MM.1S (cell line): ENCODE data around the gene HDAC9.

Source experiments
- DNase-seq: peaks from one replicate; pipeline ENCODE4 v3.0.0-alpha.2; 2015
- H2AFZ ChIP-seq: fragments of 300-600 bp; sonication (generic); 2 replicates; pipeline ENCODE4 v1.6.0; 2016; ENCODE audit warnings: antibody characterized with exemption, low read length
- H3F3A ChIP-seq: fragments of 300-600 bp; sonication (generic); 2 replicates; pipeline ENCODE4 v1.6.1; 2016; ENCODE audit warnings: mild to moderate bottlenecking, antibody characterized with exemption, low read length, moderate library complexity, mixed read lengths; ENCODE audit not compliant: insufficient read depth
- H3K27ac ChIP-seq: fragments of 300-600 bp; sonication (generic); 2 replicates; pipeline ENCODE4 v1.5.1; 2016; ENCODE audit warnings: mild to moderate bottlenecking, low read length
- H3K27me3 ChIP-seq: fragments of 300-600 bp; sonication (generic); replicated peaks from 2 replicates; pipeline ENCODE4 v1.6.0; 2016; ENCODE audit warnings: low read length; ENCODE audit not compliant: insufficient read depth
- H3K36me3 ChIP-seq: fragments of 300-600 bp; sonication (generic); replicated peaks from 2 replicates; pipeline ENCODE4 v1.6.1; 2016; ENCODE audit warnings: mild to moderate bottlenecking, low read length, mixed read lengths; ENCODE audit not compliant: insufficient read depth
- H3K4me1 ChIP-seq: fragments of 300-600 bp; sonication (generic); 2 replicates; pipeline ENCODE4 v1.6.1; 2016; ENCODE audit warnings: low read length, mixed read lengths
- H3K4me2 ChIP-seq: fragments of 300-600 bp; sonication (generic); 2 replicates; pipeline ENCODE4 v1.6.0; 2016; ENCODE audit warnings: low read depth, low read length
- H3K4me3 ChIP-seq: fragments of 300-600 bp; sonication (generic); 2 replicates; pipeline ENCODE4 v1.5.1; 2016; ENCODE audit warnings: low read length, mixed read lengths
- H3K79me2 ChIP-seq: fragments of 300-600 bp; sonication (generic); 2 replicates; pipeline ENCODE4 v1.6.1; 2016; ENCODE audit warnings: mixed run types, low read length, mixed read lengths
- H3K9ac ChIP-seq: fragments of 300-600 bp; sonication (generic); 2 replicates; pipeline ENCODE4 v1.6.1; 2016; ENCODE audit warnings: low read length, mixed read lengths
- H3K9me2 ChIP-seq: fragments of 300-600 bp; sonication (generic); replicated peaks from 2 replicates; pipeline ENCODE4 v1.6.1; 2016; ENCODE audit warnings: mild to moderate bottlenecking, low read length, mixed read lengths; ENCODE audit not compliant: insufficient read depth
- H3K9me3 ChIP-seq: fragments of 300-600 bp; sonication (generic); replicated peaks from 2 replicates; pipeline ENCODE4 v1.6.1; 2016; ENCODE audit warnings: mild to moderate bottlenecking, low read length, mixed read lengths; ENCODE audit not compliant: insufficient read depth
- H4K20me1 ChIP-seq: fragments of 300-600 bp; sonication (generic); 2 replicates; pipeline ENCODE4 v1.6.1; 2016; ENCODE audit warnings: mild to moderate bottlenecking, low read length, moderate library complexity, mixed read lengths; ENCODE audit not compliant: insufficient read depth
- EZH2 ChIP-seq: fragments of 300-600 bp; sonication (generic); optimal IDR thresholded peaks from 2 replicates; pipeline ENCODE3; 2017; ENCODE audit warnings: low read depth, mild to moderate bottlenecking, antibody characterized with exemption, low read length, mixed read lengths
- EZH2phosphoT487 ChIP-seq: fragments of 300-600 bp; sonication (generic); IDR thresholded peaks from 2 replicates; pipeline ENCODE4 v1.6.1; 2018; ENCODE audit warnings: antibody characterized with exemption, low read length
- TF ChIP-seq, protein P1 (sequence below): fragments of 300-600 bp; sonication (generic); IDR thresholded peaks from 2 replicates; pipeline ENCODE4 v1.5.1; 2016; ENCODE audit warnings: antibody characterized with exemption, low read length, mixed read lengths

HDAC9 gene

DNA sequence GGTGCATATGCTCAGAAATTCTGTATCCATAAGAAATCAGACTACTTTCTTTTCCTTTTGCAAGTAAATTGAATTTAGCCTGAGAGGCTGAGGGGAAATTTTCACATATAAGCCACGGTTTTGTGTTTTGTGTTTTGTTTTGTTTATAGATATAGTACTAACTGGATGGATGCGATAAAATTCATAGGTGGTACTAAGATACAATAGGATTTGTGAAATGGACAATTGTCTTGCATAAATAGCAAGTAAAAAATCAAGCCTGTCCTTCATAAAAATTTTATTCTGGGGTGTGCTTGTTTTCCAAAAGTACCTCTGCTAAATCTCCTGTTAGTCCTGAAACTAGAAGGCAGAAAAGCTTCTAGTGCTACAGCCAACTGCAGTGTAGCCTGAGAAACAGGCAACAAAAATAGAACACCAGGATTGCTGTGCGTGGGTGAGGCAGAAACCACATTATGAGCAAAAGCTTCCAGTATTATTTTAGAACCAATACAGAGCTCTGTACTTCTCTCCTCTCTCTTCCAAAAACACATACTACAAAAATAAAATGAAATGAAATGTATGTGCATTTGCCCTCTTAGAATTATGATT lies 634 bp upstream of the HDAC9 start:
- H3K9me2 ChIP-seq = no peaks in the 10 kb centered on the region
- peak overlapping the region; percentile 49 for H2AFZ ChIP-seq
- H3K9ac ChIP-seq = peak overlapping the region; percentile 80
- peak overlapping the region; percentile 85 for H3K27ac ChIP-seq
- H4K20me1 ChIP-seq = no peaks in the 10 kb centered on the region
- H3K4me2 ChIP-seq = peak overlapping the region; percentile 69
- H3K36me3 ChIP-seq = no peaks in the 10 kb centered on the region
- peaks cover 12% of the 10 kb centered on the region for H3K4me1 ChIP-seq
- peaks cover 21% of the 10 kb centered on the region for H3F3A ChIP-seq
- peak; percentile 39 for DNase-seq
- H3K4me3 ChIP-seq = peak overlapping the region; percentile 83
- no peaks in the 10 kb centered on the region for H3K27me3 ChIP-seq
- TF ChIP-seq, protein P1, sequence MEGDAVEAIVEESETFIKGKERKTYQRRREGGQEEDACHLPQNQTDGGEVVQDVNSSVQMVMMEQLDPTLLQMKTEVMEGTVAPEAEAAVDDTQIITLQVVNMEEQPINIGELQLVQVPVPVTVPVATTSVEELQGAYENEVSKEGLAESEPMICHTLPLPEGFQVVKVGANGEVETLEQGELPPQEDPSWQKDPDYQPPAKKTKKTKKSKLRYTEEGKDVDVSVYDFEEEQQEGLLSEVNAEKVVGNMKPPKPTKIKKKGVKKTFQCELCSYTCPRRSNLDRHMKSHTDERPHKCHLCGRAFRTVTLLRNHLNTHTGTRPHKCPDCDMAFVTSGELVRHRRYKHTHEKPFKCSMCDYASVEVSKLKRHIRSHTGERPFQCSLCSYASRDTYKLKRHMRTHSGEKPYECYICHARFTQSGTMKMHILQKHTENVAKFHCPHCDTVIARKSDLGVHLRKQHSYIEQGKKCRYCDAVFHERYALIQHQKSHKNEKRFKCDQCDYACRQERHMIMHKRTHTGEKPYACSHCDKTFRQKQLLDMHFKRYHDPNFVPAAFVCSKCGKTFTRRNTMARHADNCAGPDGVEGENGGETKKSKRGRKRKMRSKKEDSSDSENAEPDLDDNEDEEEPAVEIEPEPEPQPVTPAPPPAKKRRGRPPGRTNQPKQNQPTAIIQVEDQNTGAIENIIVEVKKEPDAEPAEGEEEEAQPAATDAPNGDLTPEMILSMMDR = no peak
- no peaks in the 10 kb centered on the region for H3K9me3 ChIP-seq
- peaks cover 43% of the 10 kb centered on the region for H3K79me2 ChIP-seq

DNA sequence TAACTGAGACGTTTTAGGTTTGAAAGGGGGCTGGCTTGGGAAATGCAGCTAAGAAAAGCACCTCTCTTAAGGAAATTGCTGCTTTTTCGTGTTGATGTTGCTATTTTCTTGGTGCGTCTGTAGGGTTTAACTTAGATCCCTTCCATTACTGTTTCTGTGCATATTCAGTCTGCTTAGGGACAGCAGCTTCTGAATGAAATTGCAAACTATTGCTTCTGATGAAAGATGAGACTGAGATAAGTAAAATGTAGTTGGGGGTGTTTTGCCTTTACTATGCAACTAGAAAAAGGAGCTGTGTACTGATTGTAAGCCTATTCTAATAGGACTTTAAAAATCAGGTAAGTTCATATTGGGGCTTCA lies 772 bp downstream of the HDAC9 start:
- H3K36me3 ChIP-seq = no peaks in the 10 kb centered on the region
- no peaks in the 10 kb centered on the region for H3K27me3 ChIP-seq
- H3K9me3 ChIP-seq = no peaks in the 10 kb centered on the region
- peak overlapping the region; percentile 80 for H3K9ac ChIP-seq
- peak overlapping the region; percentile 49; the same call in 1 of the 2 replicates for H2AFZ ChIP-seq
- peak overlapping the region; percentile 69 for H3K4me2 ChIP-seq
- no peak for DNase-seq
- no peaks in the 10 kb centered on the region for H4K20me1 ChIP-seq
- peak overlapping the region; percentile 85 for H3K27ac ChIP-seq
- H3K4me3 ChIP-seq = peak overlapping the region; percentile 83
- peaks cover 22% of the 10 kb centered on the region for H3K4me1 ChIP-seq
- TF ChIP-seq EZH2phosphoT487 = no peak
- no peak for TF ChIP-seq EZH2
- TF ChIP-seq, protein P1 = no peak
- peaks cover 25% of the 10 kb centered on the region for H3F3A ChIP-seq
- H3K79me2 ChIP-seq = peaks cover 56% of the 10 kb centered on the region
- no peaks in the 10 kb centered on the region for H3K9me2 ChIP-seq

DNA sequence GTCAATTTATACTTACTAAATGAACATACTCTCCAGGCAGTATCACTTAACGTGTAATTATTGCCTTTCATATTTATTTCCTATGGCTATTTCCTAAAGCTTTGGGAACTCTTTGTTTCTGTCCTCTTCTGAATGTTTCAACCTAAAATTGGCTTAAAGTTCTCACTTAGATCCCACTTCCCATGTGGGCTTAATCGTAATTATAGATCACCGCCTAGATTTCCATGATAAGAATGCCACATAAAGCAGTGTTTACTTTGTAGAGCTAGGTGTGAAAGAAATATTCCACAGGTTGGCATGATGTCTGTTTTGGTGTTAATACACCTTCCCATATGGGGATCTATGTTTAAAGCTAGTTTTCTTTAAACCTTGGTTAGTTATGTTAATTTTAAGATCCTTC lies 1.5 kb downstream of the HDAC9 start:
- peak overlapping the region; percentile 69 for H3K4me2 ChIP-seq
- H3K27ac ChIP-seq = peak overlapping the region; percentile 85; the same call in 1 of the 2 replicates
- H3K36me3 ChIP-seq = no peaks in the 10 kb centered on the region
- H3K27me3 ChIP-seq = no peaks in the 10 kb centered on the region
- peaks cover 63% of the 10 kb centered on the region for H3K79me2 ChIP-seq
- H3K4me3 ChIP-seq = peak overlapping the region; percentile 83
- H3F3A ChIP-seq = peaks cover 25% of the 10 kb centered on the region
- TF ChIP-seq EZH2phosphoT487 (no peak), EZH2 (no peak)
- TF ChIP-seq, protein P1 = no peak
- H2AFZ ChIP-seq = no peak overlapping the region
- no peaks in the 10 kb centered on the region for H3K9me3 ChIP-seq
- H3K9me2 ChIP-seq = no peaks in the 10 kb centered on the region
- no peaks in the 10 kb centered on the region for H4K20me1 ChIP-seq
- H3K9ac ChIP-seq = peak overlapping the region; percentile 80
- peaks cover 29% of the 10 kb centered on the region for H3K4me1 ChIP-seq
- DNase-seq = no peak
